SK-N-SH (cell line): ENCODE measurements around the gene CNOT11. TPM values are rescaled to one million over a fixed set of nuclear protein-coding genes. Genes with fewer than 3 reads are reported as not detected.

ENCODE experiments used
- CTCF ChIA-PET: fragments of 300-600, 350-600 bp; formaldehyde crosslinking; extraction: SDS; loops from one replicate; lab custom pipeline; 2021; lab: Yijun Ruan, JAX
- POLR2A ChIA-PET: fragments of 350-600 bp; sonication (Branson Sonifier 250); formaldehyde crosslinking; extraction: SDS; loops from one replicate; lab custom pipeline; 2020; ENCODE audit warnings: antibody characterized with exemption, inconsistent platforms; lab: Yijun Ruan, JAX
- DNase-seq: peaks from one replicate; pipeline ENCODE4 v3.0.0; 2012
- H2AFZ ChIP-seq: fragments of 200-600 bp; sonication (generic); 2 replicates; pipeline ENCODE4 v1.8.1; 2016; ENCODE audit warnings: antibody characterized with exemption, mild to moderate bottlenecking, low read depth
- H3F3A ChIP-seq: fragments of 200-600 bp; sonication (generic); replicated peaks from 2 replicates; pipeline ENCODE3; 2016; ENCODE audit warnings: antibody characterized with exemption, mild to moderate bottlenecking; ENCODE audit not compliant: insufficient read depth
- H3K27ac ChIP-seq, 2 experiments: fragments of 200-500 bp in 1 of 2; fragments of 200-600 bp in 1 of 2; sonication (Bioruptor generic) in 1 of 2; sonication (generic), shearing (Covaris generic) in 1 of 2; 2 replicates each; pipeline versions ENCODE4 v1.5.1 to v1.6.1; 2014 to 2016; ENCODE audit warnings: low read depth in 2 of 2, inconsistent platforms in 1 of 2, low read length in 1 of 2, mild to moderate bottlenecking in 1 of 2, mixed read lengths in 1 of 2
- H3K27me3 ChIP-seq: fragments of 200-600 bp; sonication (generic), shearing (Covaris generic); 2 replicates; pipeline ENCODE4 v1.6.1; 2016; ENCODE audit warnings: mixed run types; ENCODE audit not compliant: insufficient read depth
- H3K36me3 ChIP-seq, 2 experiments: fragments of 200-500 bp in 1 of 2; fragments of 200-600 bp in 1 of 2; sonication (Bioruptor generic) in 1 of 2; sonication (generic) in 1 of 2; replicated peaks in 1 of 2; 2 replicates each; pipeline versions ENCODE3 to v1.5.1; 2014 to 2016; ENCODE audit warnings: low read length in 1 of 2, mild to moderate bottlenecking in 1 of 2; ENCODE audit not compliant: insufficient read depth in 2 of 2, control insufficient read depth in 1 of 2
- H3K4me1 ChIP-seq, 2 experiments: fragments of 200-500 bp in 1 of 2; fragments of 200-600 bp in 1 of 2; sonication (Bioruptor generic) in 1 of 2; sonication (generic), shearing (Covaris generic) in 1 of 2; 2 replicates each; pipeline versions ENCODE4 v1.5.1 to v1.6.1; 2014 to 2016; ENCODE audit warnings: low read depth in 1 of 2, low read length in 1 of 2, mixed run types in 1 of 2; ENCODE audit not compliant: insufficient read depth in 2 of 2, control insufficient read depth in 1 of 2
- H3K4me2 ChIP-seq: fragments of 200-600 bp; sonication (generic), shearing (Covaris generic); 2 replicates; pipeline ENCODE4 v1.6.1; 2017; ENCODE audit warnings: mixed run types
- H3K4me3 ChIP-seq, 2 experiments: fragments of 200-500 bp in 1 of 2; fragments of 200-600 bp in 1 of 2; sonication (Bioruptor generic) in 1 of 2; sonication (generic), shearing (Covaris generic) in 1 of 2; 2 replicates each; pipeline versions ENCODE4 v1.5.1 to v1.8.1; 2014 to 2016; ENCODE audit warnings: low read depth in 2 of 2, inconsistent platforms in 1 of 2, low read length in 1 of 2, mild to moderate bottlenecking in 1 of 2, mixed read lengths in 1 of 2, moderate library complexity in 1 of 2
- H3K79me2 ChIP-seq: fragments of 200-600 bp; sonication (generic); 2 replicates; pipeline ENCODE4 v1.8.1; 2017; ENCODE audit warnings: mild to moderate bottlenecking; ENCODE audit not compliant: insufficient read depth
- H3K9ac ChIP-seq: fragments of 200-600 bp; sonication (generic); 2 replicates; pipeline ENCODE4 v1.6.1; 2017; ENCODE audit warnings: mixed run types
- H3K9me2 ChIP-seq: fragments of 200-600 bp; sonication (generic); 2 replicates; pipeline ENCODE4 v1.6.1; 2017; ENCODE audit warnings: mixed run types
- H3K9me3 ChIP-seq: fragments of 200-600 bp; sonication (generic); 2 replicates; pipeline ENCODE4 v1.6.1; 2017; ENCODE audit warnings: mixed run types, mild to moderate bottlenecking, moderate library complexity
- H4K20me1 ChIP-seq: fragments of 200-600 bp; sonication (generic); 2 replicates; pipeline ENCODE4 v1.6.1; 2017; ENCODE audit warnings: mild to moderate bottlenecking, mixed run types; ENCODE audit not compliant: insufficient read depth
- CHD2 ChIP-seq: fragments of 150-350 bp; IDR thresholded peaks from 2 replicates; pipeline ENCODE4 v1.6.1; 2018; ENCODE audit warnings: low read length; ENCODE audit not compliant: partially characterized antibody
- EP300 ChIP-seq, 2 experiments: IDR thresholded peaks; 2 replicates each; pipeline versions ENCODE4 v1.4.0 to v1.6.1; 2012; ENCODE audit warnings: borderline replicate concordance in 1 of 2, low read depth in 1 of 2, low read length in 1 of 2
- EZH2phosphoT487 ChIP-seq: fragments of 200-600 bp; sonication (generic); IDR thresholded peaks from 2 replicates; pipeline ENCODE4 v1.6.1; 2017; ENCODE audit warnings: low read depth, mixed run types, mild to moderate bottlenecking, antibody characterized with exemption, moderate library complexity, borderline replicate concordance
- FOSL2 ChIP-seq: IDR thresholded peaks from 2 replicates; pipeline ENCODE4 v1.4.0; 2012; ENCODE audit warnings: low read depth, mild to moderate bottlenecking, moderate library complexity, borderline replicate concordance
- GABPA ChIP-seq: IDR thresholded peaks from 2 replicates; pipeline ENCODE4 v1.4.0; 2012; ENCODE audit warnings: low read depth, mild to moderate bottlenecking
- JUND ChIP-seq: IDR thresholded peaks from 2 replicates; pipeline ENCODE4 v1.4.0; 2012
- MEF2A ChIP-seq: IDR thresholded peaks from 2 replicates; pipeline ENCODE4 v1.4.0; 2012; ENCODE audit warnings: low read depth, borderline replicate concordance
- MXI1 ChIP-seq: IDR thresholded peaks from 2 replicates; pipeline ENCODE4 v1.6.1; 2012; ENCODE audit warnings: mild to moderate bottlenecking, low read depth, low read length, improper control_type of control experiment
- NFIC ChIP-seq: IDR thresholded peaks from 2 replicates; pipeline ENCODE4 v1.4.0; 2012; ENCODE audit warnings: borderline replicate concordance
- NRF1 ChIP-seq: IDR thresholded peaks from 2 replicates; pipeline ENCODE4 v1.6.1; 2012; ENCODE audit warnings: low read depth, mild to moderate bottlenecking, low read length
- RFX5 ChIP-seq: IDR thresholded peaks from 2 replicates; pipeline ENCODE4 v1.6.1; 2012; ENCODE audit warnings: mild to moderate bottlenecking, improper control_type of control experiment, low read length
- TAF1 ChIP-seq: IDR thresholded peaks from 2 replicates; pipeline ENCODE4 v1.6.1; 2012; ENCODE audit warnings: low read depth, mild to moderate bottlenecking, low read length, moderate library complexity, borderline replicate concordance
- TCF12 ChIP-seq: IDR thresholded peaks from 2 replicates; pipeline ENCODE4 v1.4.0; 2012
- TEAD4 ChIP-seq: IDR thresholded peaks from 2 replicates; pipeline ENCODE4 v1.4.0; 2012; ENCODE audit warnings: mild to moderate bottlenecking, borderline replicate concordance; ENCODE audit not compliant: insufficient read depth
- YY1 ChIP-seq: IDR thresholded peaks from 2 replicates; pipeline ENCODE4 v1.4.0; 2012; ENCODE audit warnings: low read depth, mild to moderate bottlenecking
- WGBS: methylation state at CpG from one replicate; pipeline ENCODE4 v1.1.6; 2017; ENCODE audit warnings: low lambda C conversion rate; 5-methylcytosine and 5-hydroxymethylcytosine counted together
- polyA plus RNA-seq, 3 experiments: library from polyadenylated mRNA; depleted of rRNA; stranded (reverse); fragments of >200 nt; gene quantifications; 2 replicates each; pipeline ENCODE4 v1.2.3, GENCODE V29; 2012
- TF ChIP-seq, protein P1 (sequence below): fragments of 150-350 bp; IDR thresholded peaks from 2 replicates; pipeline ENCODE4 v1.6.1; 2017; ENCODE audit warnings: antibody characterized with exemption, low read length, low read depth, borderline replicate concordance
- TF ChIP-seq, protein P2 (sequence below): IDR thresholded peaks from 2 replicates; pipeline ENCODE4 v1.4.0; 2012; ENCODE audit warnings: low read depth, borderline replicate concordance
- TF ChIP-seq, protein P3 (sequence below): IDR thresholded peaks from 2 replicates; pipeline ENCODE4 v1.4.0; 2012; ENCODE audit warnings: low read depth, borderline replicate concordance

The CNOT11 gene
- polyA plus RNA-seq, 1 of the 3 experiments (the other 2 are of a cell fraction), result 38.4 TPM

DNA sequence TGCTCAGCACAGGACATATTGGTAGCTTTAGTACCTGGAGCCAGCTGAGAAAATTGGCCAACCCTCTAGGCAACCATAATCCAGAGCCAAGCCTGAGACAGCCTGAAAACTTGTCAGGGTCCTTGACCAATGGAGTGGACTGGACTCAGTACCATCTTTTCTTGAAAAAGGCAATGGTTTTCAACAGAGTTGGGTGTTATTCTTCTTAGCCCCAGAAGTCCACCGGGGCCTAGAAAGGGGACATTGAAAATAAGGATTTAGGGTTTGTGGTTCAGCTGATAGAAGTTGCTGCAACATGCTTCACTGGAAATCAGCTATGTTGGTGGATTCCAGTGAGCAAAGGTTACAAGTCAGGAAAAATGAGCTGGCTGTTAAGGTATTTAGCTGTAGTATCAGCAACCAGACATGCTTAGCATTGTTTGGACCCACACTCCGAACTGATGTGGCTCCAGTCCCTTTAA is 22.1 kb upstream of the CNOT11 start:
- H3K79me2 ChIP-seq, result no peaks in the 10 kb centered on the region
- no peaks in the 10 kb centered on the region for H3F3A ChIP-seq
- H3K9me3 ChIP-seq, result no peaks in the 10 kb centered on the region
- ChIA-PET POLR2A (no interaction called here), CTCF (interaction anchor here (1.2 to 1.5 kb wide), 2 partner anchors 10 to 13 kb away, joined by 4 read pairs; no protein-coding TSS in a partner anchor)
- no peak overlapping the region for H3K4me3 ChIP-seq
- H3K9me2 ChIP-seq, result no peaks in the 10 kb centered on the region
- no peaks in the 10 kb centered on the region for H4K20me1 ChIP-seq
- no peak overlapping the region for H3K27ac ChIP-seq
- H3K36me3 ChIP-seq, result no peaks in the 10 kb centered on the region
- no peak for TF ChIP-seq NFIC
- TF ChIP-seq, protein P1, sequence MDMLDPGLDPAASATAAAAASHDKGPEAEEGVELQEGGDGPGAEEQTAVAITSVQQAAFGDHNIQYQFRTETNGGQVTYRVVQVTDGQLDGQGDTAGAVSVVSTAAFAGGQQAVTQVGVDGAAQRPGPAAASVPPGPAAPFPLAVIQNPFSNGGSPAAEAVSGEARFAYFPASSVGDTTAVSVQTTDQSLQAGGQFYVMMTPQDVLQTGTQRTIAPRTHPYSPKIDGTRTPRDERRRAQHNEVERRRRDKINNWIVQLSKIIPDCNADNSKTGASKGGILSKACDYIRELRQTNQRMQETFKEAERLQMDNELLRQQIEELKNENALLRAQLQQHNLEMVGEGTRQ, result no peak
- no peak for TF ChIP-seq EZH2phosphoT487
- TF ChIP-seq YY1, result no peak
- TF ChIP-seq MXI1, result no peak
- TF ChIP-seq, protein P2, sequence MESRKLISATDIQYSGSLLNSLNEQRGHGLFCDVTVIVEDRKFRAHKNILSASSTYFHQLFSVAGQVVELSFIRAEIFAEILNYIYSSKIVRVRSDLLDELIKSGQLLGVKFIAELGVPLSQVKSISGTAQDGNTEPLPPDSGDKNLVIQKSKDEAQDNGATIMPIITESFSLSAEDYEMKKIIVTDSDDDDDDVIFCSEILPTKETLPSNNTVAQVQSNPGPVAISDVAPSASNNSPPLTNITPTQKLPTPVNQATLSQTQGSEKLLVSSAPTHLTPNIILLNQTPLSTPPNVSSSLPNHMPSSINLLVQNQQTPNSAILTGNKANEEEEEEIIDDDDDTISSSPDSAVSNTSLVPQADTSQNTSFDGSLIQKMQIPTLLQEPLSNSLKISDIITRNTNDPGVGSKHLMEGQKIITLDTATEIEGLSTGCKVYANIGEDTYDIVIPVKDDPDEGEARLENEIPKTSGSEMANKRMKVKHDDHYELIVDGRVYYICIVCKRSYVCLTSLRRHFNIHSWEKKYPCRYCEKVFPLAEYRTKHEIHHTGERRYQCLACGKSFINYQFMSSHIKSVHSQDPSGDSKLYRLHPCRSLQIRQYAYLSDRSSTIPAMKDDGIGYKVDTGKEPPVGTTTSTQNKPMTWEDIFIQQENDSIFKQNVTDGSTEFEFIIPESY, result no peak
- no peak for TF ChIP-seq JUND
- TF ChIP-seq TCF12, result no peak
- TF ChIP-seq, protein P3, sequence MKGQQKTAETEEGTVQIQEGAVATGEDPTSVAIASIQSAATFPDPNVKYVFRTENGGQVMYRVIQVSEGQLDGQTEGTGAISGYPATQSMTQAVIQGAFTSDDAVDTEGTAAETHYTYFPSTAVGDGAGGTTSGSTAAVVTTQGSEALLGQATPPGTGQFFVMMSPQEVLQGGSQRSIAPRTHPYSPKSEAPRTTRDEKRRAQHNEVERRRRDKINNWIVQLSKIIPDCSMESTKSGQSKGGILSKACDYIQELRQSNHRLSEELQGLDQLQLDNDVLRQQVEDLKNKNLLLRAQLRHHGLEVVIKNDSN, result no peak
- TF ChIP-seq TAF1, result no peak
- no peak for TF ChIP-seq CHD2
- TF ChIP-seq GABPA, result no peak
- TF ChIP-seq NRF1, result no peak
- no peak for TF ChIP-seq MEF2A
- no peak for TF ChIP-seq EP300 (IDR thresholded peaks at IDR 0.05; ENCODE audit: borderline replicate concordance in 1 of 2, low read depth in 1 of 2, low read length in 1 of 2)
- TF ChIP-seq FOSL2, result no peak
- TF ChIP-seq RFX5, result no peak
- TF ChIP-seq TEAD4, result no peak
- H3K4me2 ChIP-seq, result no peak overlapping the region
- 47% methylated on average over 2 of the region's 2 CpGs for WGBS
- H3K4me1 ChIP-seq, result no peaks in the 10 kb centered on the region
- H3K27me3 ChIP-seq, result no peaks in the 10 kb centered on the region
- H3K9ac ChIP-seq, result no peak overlapping the region
- no peak for DNase-seq
- no peak overlapping the region for H2AFZ ChIP-seq
